Osteocyte (in vitro differentiated cells): ENCODE results near the gene GIN1. TPM values are rescaled to one million over a fixed set of nuclear protein-coding genes. Genes with fewer than 3 reads are reported as not detected.

Source experiments
- DNase-seq: peaks from one replicate; pipeline ENCODE4 v3.0.0; 2021; ENCODE audit warnings: mixed read lengths; ENCODE audit not compliant: unreplicated experiment; ENCODE audit errors: extremely low spot score
- H3K27ac Mint-ChIP-seq: one replicate; pipeline ENCODE4 v1.8.0; 2021; ENCODE audit warnings: mild to moderate bottlenecking, mixed read lengths; ENCODE audit not compliant: unreplicated experiment
- H3K27me3 Mint-ChIP-seq: one replicate; pipeline ENCODE4 v1.8.0; 2021; ENCODE audit warnings: mixed read lengths; ENCODE audit not compliant: unreplicated experiment
- H3K36me3 Mint-ChIP-seq: one replicate; pipeline ENCODE4 v1.8.0; 2021; ENCODE audit warnings: mixed read lengths; ENCODE audit not compliant: unreplicated experiment
- H3K4me1 Mint-ChIP-seq: one replicate; pipeline ENCODE4 v1.8.0; 2021; ENCODE audit warnings: mixed read lengths; ENCODE audit not compliant: unreplicated experiment
- H3K4me3 Mint-ChIP-seq: one replicate; pipeline ENCODE4 v1.8.0; 2021; ENCODE audit warnings: mild to moderate bottlenecking, moderate library complexity, mixed read lengths; ENCODE audit not compliant: unreplicated experiment
- H3K9me3 Mint-ChIP-seq: one replicate; pipeline ENCODE4 v1.8.0; 2021; ENCODE audit warnings: mixed read lengths; ENCODE audit not compliant: unreplicated experiment
- total RNA-seq: library from RNA; stranded (reverse); gene quantifications from 2 replicates; pipeline ENCODE4 v1.2.1, GENCODE V29; 2021
- TF ChIP-seq, protein P1 (sequence below): fragments of 200-600 bp; sonication (generic); IDR thresholded peaks from 2 replicates; pipeline ENCODE4 v1.5.0; 2021; ENCODE audit warnings: antibody characterized with exemption, mild to moderate bottlenecking, moderate library complexity

The GIN1 gene
- total RNA-seq, 1 donor from 2014 or later: 4.1 TPM

DNA sequence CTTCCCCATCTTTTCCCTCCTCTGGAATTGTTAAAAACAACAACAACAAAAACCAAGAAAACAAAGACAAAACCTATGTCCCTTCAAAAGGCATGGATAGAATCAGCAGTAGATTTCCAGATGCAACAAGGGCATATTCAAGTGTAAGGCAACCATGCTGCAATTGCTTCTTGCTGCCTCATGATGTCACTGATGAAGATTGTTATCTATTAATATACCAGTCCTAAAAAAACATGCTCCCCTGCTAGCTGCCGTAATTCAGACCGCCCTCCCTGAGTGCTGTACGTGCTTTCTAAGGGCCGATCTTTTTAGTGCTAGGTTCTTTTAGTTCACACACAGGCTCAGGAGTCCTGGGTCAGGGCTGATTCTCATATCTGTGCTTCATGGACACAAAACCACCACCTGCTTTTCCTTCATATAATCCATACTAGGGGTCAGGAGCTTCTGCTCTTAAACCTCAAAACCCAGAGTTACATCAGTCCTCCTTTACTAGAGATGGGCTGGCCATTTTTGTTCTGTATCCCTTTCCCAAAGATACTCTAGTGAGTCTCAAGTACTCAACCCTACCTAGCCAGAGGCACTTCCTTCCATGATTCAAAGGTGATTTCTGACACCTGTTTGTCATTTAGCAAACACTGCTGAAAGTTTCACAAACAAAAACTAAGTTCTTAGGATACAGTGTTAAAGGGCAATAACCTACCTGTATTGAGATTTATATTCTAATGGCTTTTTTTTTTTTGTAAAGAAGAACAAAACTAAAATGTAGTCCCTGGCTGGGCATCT is 82.1 kb downstream of the GIN1 start:
- H3K9me3 Mint-ChIP-seq: no peaks in the 10 kb centered on the region
- DNase-seq: no peak
- no peaks in the 10 kb centered on the region for H3K27me3 Mint-ChIP-seq
- TF ChIP-seq, protein P1, sequence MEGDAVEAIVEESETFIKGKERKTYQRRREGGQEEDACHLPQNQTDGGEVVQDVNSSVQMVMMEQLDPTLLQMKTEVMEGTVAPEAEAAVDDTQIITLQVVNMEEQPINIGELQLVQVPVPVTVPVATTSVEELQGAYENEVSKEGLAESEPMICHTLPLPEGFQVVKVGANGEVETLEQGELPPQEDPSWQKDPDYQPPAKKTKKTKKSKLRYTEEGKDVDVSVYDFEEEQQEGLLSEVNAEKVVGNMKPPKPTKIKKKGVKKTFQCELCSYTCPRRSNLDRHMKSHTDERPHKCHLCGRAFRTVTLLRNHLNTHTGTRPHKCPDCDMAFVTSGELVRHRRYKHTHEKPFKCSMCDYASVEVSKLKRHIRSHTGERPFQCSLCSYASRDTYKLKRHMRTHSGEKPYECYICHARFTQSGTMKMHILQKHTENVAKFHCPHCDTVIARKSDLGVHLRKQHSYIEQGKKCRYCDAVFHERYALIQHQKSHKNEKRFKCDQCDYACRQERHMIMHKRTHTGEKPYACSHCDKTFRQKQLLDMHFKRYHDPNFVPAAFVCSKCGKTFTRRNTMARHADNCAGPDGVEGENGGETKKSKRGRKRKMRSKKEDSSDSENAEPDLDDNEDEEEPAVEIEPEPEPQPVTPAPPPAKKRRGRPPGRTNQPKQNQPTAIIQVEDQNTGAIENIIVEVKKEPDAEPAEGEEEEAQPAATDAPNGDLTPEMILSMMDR: no peak
- H3K4me1 Mint-ChIP-seq: no peaks in the 10 kb centered on the region
- no peak overlapping the region for H3K27ac Mint-ChIP-seq
- no peak overlapping the region for H3K4me3 Mint-ChIP-seq
- H3K36me3 Mint-ChIP-seq: peaks cover 3% of the 10 kb centered on the region

DNA sequence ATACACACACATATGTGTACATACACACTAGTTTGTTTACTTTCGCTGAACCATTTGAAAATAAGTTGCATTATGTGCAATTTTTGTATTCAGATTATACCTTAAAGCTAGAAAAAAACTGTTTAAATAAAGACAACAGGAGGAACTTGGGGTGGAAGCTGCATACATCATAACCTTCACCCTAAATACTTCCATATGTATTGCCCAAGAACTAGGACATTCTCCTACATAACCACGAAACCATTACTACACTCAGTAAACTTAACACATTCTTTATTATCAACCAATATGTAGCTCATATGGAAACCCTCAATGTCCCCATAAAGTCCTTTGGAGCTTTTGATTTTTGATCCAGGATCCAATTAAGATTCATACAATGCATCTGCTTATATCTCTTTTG is 83.3 kb downstream of the GIN1 start:
- TF ChIP-seq, protein P1: no peak
- Mint-ChIP-seq H3K4me1 (no peaks in the 10 kb centered on the region), H3K4me3 (no peak overlapping the region)

More for the DNA sequence above, 83.3 kb downstream of the GIN1 start:
- H3K27me3 Mint-ChIP-seq: no peaks in the 10 kb centered on the region
- no peak overlapping the region for H3K27ac Mint-ChIP-seq
- no peaks in the 10 kb centered on the region for H3K9me3 Mint-ChIP-seq
- peaks cover 9% of the 10 kb centered on the region for H3K36me3 Mint-ChIP-seq
- no peak for DNase-seq

Other genes with a start within 250 kb of the GIN1 start
- gene PPIP5K2, start 163 bp upstream of the GIN1 start, total RNA-seq: 60.7 and 64.4 TPM in 2 replicates
- gene MACIR, start 138.6 kb upstream of the GIN1 start, total RNA-seq: 7.7 and 8.4 TPM in 2 replicates